Measurements from ENCODE around the gene BMPR1A.

Gene BMPR1A

DNA sequence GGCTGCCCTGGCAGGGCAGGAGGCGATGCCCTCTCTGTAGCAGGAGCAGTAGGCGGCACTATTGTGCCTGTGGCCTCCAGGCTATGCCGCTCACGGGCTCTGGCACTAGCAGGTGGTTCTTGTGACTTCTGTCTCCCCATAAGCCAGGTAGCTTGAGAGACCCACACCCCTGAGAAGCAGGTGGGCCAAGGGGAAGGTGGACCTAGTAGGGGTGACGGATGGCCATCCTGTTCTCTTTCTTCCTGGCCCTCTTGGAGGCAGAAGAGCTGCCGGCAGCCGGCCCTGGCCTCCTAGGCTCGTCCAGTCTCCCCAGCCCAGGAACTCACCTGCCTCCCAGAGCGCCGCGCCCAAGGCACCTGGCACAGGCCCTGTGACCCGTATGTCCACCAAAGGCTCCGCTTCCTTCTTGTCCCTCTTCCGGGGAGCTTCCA lies 185.6 kb downstream of the BMPR1A start:
- POLR2A ChIA-PET (ENCODE audit: low non-redundant PET), result interaction anchor here (0.6 kb wide), 1 partner anchor 180 kb away, joined by 6 read pairs; no protein-coding TSS in a partner anchor
- DNase-seq (ENCODE audit: low spot score), result no peak
- TF ChIP-seq, protein P1, sequence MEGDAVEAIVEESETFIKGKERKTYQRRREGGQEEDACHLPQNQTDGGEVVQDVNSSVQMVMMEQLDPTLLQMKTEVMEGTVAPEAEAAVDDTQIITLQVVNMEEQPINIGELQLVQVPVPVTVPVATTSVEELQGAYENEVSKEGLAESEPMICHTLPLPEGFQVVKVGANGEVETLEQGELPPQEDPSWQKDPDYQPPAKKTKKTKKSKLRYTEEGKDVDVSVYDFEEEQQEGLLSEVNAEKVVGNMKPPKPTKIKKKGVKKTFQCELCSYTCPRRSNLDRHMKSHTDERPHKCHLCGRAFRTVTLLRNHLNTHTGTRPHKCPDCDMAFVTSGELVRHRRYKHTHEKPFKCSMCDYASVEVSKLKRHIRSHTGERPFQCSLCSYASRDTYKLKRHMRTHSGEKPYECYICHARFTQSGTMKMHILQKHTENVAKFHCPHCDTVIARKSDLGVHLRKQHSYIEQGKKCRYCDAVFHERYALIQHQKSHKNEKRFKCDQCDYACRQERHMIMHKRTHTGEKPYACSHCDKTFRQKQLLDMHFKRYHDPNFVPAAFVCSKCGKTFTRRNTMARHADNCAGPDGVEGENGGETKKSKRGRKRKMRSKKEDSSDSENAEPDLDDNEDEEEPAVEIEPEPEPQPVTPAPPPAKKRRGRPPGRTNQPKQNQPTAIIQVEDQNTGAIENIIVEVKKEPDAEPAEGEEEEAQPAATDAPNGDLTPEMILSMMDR (conservative IDR thresholded peaks at IDR 0.05; ENCODE audit: low read depth), result no peak
- H3K27ac ChIP-seq, result no peak overlapping the region
- CTCF ChIA-PET, result interaction anchor here (0.6 to 1.8 kb wide), 4 partner anchors 14 to 36 kb away, joined by 3 to 7 read pairs (median 4); no protein-coding TSS in a partner anchor

DNA sequence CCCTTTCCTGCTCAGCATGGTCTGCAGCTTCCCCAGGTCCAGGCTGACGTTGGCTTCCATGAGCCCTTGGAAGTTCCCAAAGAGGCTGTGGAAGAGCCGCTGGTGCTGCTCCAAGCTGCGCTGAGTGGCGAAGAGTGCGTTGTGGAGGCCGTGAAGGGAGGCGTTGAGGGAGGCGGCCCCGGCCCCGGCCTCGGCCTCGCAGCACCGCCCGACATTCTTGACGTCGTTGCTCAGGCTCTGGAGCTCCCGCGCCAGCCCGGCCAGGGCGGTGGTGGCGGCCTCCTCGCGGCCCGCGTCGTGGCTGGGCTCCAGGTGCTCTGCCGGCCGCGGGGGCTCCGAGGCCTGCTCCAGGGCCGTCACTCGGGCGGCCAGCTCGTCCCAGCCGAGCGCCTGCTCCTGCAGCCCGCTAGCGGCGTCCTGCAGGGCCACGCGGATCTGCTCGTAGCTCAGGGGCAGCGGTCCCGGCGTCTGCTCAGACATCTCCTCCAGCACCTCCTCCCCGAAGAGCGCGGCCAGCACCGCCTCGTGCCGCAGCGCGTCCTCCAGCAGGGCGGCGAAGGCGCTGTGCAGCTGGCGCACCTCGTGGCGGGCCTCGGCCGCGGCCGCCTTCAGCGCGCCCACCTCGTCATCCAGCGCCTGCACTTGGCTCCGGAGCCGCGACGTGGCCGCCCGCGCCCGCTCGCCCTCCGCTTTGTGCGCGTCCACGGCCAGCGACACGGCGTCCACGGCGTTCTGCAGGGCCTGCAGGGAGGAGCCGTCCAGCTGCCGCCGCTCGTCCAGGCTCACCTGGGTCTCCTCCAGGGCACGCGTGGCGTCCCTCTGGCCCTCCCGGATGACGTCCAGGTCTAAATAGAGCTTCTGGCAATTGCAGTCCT lies 186.3 kb downstream of the BMPR1A start:
- CTCF ChIA-PET, result interaction anchor here (0.6 to 1.8 kb wide), 4 partner anchors 14 to 37 kb away, joined by 3 to 7 read pairs (median 4); no protein-coding TSS in a partner anchor
- POLR2A ChIA-PET (ENCODE audit: low non-redundant PET), result interaction anchor here (0.6 to 0.7 kb wide), 2 partner anchors 24 to 180 kb away, joined by 3 to 6 read pairs; no protein-coding TSS in a partner anchor
- TF ChIP-seq, protein P1 (conservative IDR thresholded peaks at IDR 0.05; ENCODE audit: low read depth), result no peak
- DNase-seq (ENCODE audit: low spot score), result no peak
- no peak overlapping the region for H3K27ac ChIP-seq

DNA sequence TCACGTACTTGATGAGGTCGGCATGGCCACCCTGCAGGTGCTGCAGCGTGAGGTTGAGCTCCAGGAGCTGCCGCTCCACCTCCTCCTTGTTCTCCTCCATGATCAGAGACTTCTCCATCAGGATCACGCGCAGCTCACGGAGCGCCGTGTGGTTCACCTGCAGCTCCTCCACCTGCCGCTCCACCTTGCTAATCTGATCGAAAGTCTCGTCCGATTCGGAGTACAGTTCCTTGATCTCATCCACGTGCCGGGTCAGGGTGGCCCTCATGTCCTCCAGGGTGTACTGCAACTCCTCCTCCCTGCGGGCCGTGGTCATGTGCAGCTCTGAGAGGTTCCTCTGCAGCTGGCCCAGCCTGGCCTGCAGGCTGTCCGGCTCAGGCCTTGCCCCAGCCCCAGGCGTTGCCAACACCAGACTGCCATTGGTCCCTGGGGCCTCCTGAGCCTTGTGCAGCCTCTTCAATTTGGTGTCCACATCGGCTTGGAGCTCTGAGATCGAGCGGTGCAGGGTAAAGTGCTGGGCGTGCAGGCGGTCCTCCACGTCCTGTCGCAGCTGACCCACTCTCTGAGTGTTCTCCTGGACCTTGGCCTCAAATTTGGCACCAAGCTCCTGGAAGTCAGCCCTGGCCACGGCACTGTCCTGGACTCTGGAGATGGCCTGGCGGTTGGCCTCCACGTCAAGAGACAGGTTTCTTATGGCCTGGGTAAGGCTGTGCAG lies 187.1 kb downstream of the BMPR1A start:
- ChIA-PET CTCF (interaction anchor here (1.5 to 1.8 kb wide), 3 partner anchors 17 to 23 kb away, joined by 5 to 7 read pairs (median 6); no protein-coding TSS in a partner anchor), POLR2A (ENCODE audit: low non-redundant PET) (interaction anchor here (0.7 kb wide), 1 partner anchor 23 kb away, joined by 3 read pairs; no protein-coding TSS in a partner anchor)
- DNase-seq (ENCODE audit: low spot score), result no peak
- no peak overlapping the region for H3K27ac ChIP-seq
- TF ChIP-seq, protein P1 (conservative IDR thresholded peaks at IDR 0.05; ENCODE audit: low read depth), result no peak

DNA sequence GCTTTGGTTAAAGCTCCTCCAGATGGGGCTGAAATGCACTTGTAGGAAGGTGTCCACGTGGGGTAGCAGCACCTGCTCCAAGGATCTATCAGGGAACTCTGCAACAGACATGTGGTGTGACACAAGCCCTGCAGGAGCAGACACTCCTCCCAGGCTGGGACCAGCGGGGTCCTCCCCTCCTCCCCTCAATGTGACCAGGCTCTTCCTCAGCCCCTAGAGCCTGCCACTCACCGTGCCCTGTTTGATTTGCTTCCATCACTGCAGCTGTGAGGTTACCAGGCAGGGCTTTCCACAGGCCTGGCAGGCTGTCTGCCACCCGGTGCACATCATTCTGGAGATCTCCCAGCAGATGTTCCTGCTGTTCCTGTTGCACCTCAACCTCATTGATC lies 187.6 kb downstream of the BMPR1A start:
- H3K27ac ChIP-seq, result no peak overlapping the region
- POLR2A ChIA-PET (ENCODE audit: low non-redundant PET), result no interaction called here
- DNase-seq (ENCODE audit: low spot score), result no peak
- TF ChIP-seq, protein P1 (conservative IDR thresholded peaks at IDR 0.05; ENCODE audit: low read depth), result no peak
- CTCF ChIA-PET, result interaction anchor here (1.5 kb wide), 1 partner anchor 16 kb away, joined by 6 read pairs; no protein-coding TSS in a partner anchor

DNA sequence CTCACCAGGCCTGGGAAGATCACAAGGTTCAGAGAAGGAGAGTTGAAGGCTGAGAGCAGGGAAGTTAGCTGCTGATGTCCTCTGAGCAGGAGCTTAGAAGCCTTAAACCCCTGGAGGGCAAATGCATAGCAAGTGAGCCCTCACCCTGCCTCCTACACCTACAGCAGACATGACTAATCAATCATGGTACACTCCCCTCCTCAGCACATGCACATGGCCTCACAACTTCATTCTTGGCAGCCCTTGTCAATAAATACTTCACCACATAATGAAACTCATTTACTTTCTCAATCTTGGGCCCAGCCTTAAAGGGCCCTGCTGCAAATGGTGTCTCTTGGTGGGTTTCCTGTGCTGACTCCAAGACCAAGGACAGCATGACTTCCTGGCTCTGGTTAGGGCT lies 188.1 kb downstream of the BMPR1A start:
- H3K27ac ChIP-seq, result no peak overlapping the region
- DNase-seq (ENCODE audit: low spot score), result no peak
- CTCF ChIA-PET, result interaction anchor here (1.5 kb wide), 1 partner anchor 16 kb away, joined by 6 read pairs; no protein-coding TSS in a partner anchor
- POLR2A ChIA-PET (ENCODE audit: low non-redundant PET), result interaction anchor here (0.6 kb wide), 1 partner anchor 117 kb away, joined by 3 read pairs; no protein-coding TSS in a partner anchor
- TF ChIP-seq, protein P1 (conservative IDR thresholded peaks at IDR 0.05; ENCODE audit: low read depth), result no peak

DNA sequence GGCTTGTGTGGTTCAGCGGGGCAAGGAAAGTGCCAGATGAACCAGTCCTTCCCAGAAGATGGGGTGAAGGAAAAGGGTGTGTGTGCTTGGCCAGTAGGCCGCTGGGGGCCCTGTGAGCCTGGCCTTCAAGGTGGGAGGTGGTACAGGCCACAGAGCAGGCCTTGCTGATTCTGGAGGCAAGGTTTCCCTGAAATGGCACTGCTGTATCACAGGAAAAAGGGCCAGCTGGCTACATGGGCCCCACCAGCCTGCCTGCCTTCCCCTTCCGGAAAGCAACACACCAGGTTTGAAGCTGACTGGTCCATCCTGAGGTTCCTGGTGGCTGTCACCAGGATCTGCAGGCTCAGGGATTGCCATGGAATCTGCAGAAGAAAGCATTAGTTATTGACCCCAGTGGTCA lies 188.5 kb downstream of the BMPR1A start:
- ChIA-PET CTCF (interaction anchor here (1.4 to 1.5 kb wide), 2 partner anchors 15 kb away, joined by 5 to 6 read pairs; no protein-coding TSS in a partner anchor), POLR2A (ENCODE audit: low non-redundant PET) (interaction anchor here (0.6 to 1.8 kb wide), 2 partner anchors 24 to 117 kb away, joined by 3 to 4 read pairs; partner anchors contain the start of gene ADIRF)
- DNase-seq (ENCODE audit: low spot score), result no peak
- H3K27ac ChIP-seq, result no peak overlapping the region
- TF ChIP-seq, protein P1 (conservative IDR thresholded peaks at IDR 0.05; ENCODE audit: low read depth), result no peak

All from RWPE1 (cell line).